ENCODE measurements around the gene CD93.

Gene CD93

DNA sequence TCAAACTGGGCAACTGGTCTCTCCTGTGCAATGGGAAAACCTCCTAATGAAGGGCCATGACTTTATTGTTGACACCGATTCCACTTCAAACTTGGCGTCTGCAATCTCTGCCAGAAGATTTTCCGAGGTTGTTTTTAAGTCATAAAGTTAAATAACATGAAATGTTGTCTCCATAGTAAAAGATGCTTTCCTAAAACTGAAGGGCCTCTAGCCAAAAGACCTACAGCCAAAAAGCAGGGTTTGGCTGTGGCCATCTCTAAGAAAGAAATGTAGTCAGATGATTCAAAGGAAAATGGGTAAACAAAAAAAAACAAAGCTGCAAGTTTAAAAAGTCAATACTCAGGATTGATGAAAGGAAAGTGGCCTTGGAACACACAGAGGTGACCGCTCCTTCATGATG is 14.1 kb downstream of the CD93 start:
- Histone ChIP-seq H2AK5ac (ENCODE audit: low read depth, low read length) (no peak overlapping the region), H3K23ac (ENCODE audit: low read depth, low read length, poor library complexity) (no peak overlapping the region), H3K9me3 (replicated peaks in 1 of 2; ENCODE audit: control insufficient read depth in 2 of 2, insufficient read depth in 1 of 2, low read depth in 1 of 2, low read length in 2 of 2) (no peaks in the 10 kb centered on the region), H3K27ac (replicated peaks; ENCODE audit: low read length) (no peak overlapping the region), H3K4me3 (ENCODE audit: low read length in 2 of 2) (no peak overlapping the region), H3K14ac (ENCODE audit: low read length) (no peak overlapping the region), H3K27me3 (ENCODE audit: control insufficient read depth in 3 of 3, insufficient read depth in 3 of 3, low read depth in 1 of 3, low read length in 3 of 3) (no peaks in the 10 kb centered on the region), H3K4ac (ENCODE audit: low read length) (no peak overlapping the region), H2BK120ac (ENCODE audit: low read depth, low read length) (no peak overlapping the region), H3K18ac (ENCODE audit: low read length) (no peak overlapping the region), H3K79me1 (ENCODE audit: low read depth, low read length) (no peaks in the 10 kb centered on the region), H4K8ac (ENCODE audit: low read depth, low read length) (no peak overlapping the region), H3K36me3 (replicated peaks in 1 of 2; ENCODE audit: control insufficient read depth in 2 of 2, insufficient read depth in 2 of 2, low read length in 2 of 2) (no peaks in the 10 kb centered on the region), H2AFZ (ENCODE audit: low read length) (no peak overlapping the region), H3K4me2 (ENCODE audit: insufficient read depth, low read length, poor library complexity, severe bottlenecking) (no peak overlapping the region), H2BK15ac (ENCODE audit: low read length) (no peak overlapping the region), H2BK12ac (ENCODE audit: low read length) (no peak overlapping the region), H2BK5ac (ENCODE audit: low read length) (no peak overlapping the region), H3K9ac (ENCODE audit: low read depth, low read length, poor library complexity) (no peak overlapping the region), H3K4me1 (ENCODE audit: control insufficient read depth in 2 of 2, insufficient read depth in 1 of 2, low read depth in 1 of 2, low read length in 2 of 2) (peaks cover 0 to 2% of the 10 kb centered on the region in 2 donors), H4K91ac (ENCODE audit: low read depth, low read length, poor library complexity) (no peak overlapping the region)
- WGBS, 2 donors (ENCODE audit: extremely low coverage in 2 of 2, insufficient read length in 2 of 2, insufficient replicate concordance in 1 of 2), result no CpG with 5 or more reads among the region's 4 CpGs
- no peak for DNase-seq (ENCODE audit: low spot score)

DNA sequence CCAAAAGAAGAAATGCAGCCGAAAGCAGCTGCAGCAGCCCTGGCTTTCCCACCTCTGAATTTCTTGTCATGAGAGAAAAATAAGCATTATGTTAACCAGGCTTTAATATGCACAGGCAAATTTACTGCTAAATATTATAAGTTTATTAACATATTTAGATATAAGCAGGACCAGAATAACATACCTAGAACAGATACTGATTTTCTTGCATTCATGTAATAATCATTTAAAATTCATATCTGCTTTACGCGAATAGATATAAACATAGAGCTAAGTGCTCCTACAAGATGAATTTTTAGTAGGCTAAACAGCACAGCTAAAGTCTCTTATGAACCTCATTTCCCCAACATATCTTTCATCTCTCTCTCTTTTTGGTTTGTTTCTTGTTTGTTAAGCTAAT is 14.7 kb downstream of the CD93 start:
- Histone ChIP-seq H3K14ac (ENCODE audit: low read length) (no peak overlapping the region), H3K27me3 (ENCODE audit: control insufficient read depth in 3 of 3, insufficient read depth in 3 of 3, low read depth in 1 of 3, low read length in 3 of 3) (no peaks in the 10 kb centered on the region), H3K4ac (ENCODE audit: low read length) (no peak overlapping the region), H2BK5ac (ENCODE audit: low read length) (no peak overlapping the region), H3K4me3 (ENCODE audit: low read length in 2 of 2) (no peak overlapping the region), H2BK120ac (ENCODE audit: low read depth, low read length) (no peak overlapping the region), H4K91ac (ENCODE audit: low read depth, low read length, poor library complexity) (no peak overlapping the region), H2BK15ac (ENCODE audit: low read length) (no peak overlapping the region), H2AFZ (ENCODE audit: low read length) (no peak overlapping the region), H4K8ac (ENCODE audit: low read depth, low read length) (no peak overlapping the region), H3K18ac (ENCODE audit: low read length) (no peak overlapping the region), H3K4me2 (ENCODE audit: insufficient read depth, low read length, poor library complexity, severe bottlenecking) (no peak overlapping the region), H2AK5ac (ENCODE audit: low read depth, low read length) (no peak overlapping the region), H3K79me1 (ENCODE audit: low read depth, low read length) (no peaks in the 10 kb centered on the region), H2BK12ac (ENCODE audit: low read length) (no peak overlapping the region), H3K9me3 (replicated peaks in 1 of 2; ENCODE audit: control insufficient read depth in 2 of 2, insufficient read depth in 1 of 2, low read depth in 1 of 2, low read length in 2 of 2) (no peaks in the 10 kb centered on the region), H3K9ac (ENCODE audit: low read depth, low read length, poor library complexity) (no peak overlapping the region), H3K4me1 (ENCODE audit: control insufficient read depth in 2 of 2, insufficient read depth in 1 of 2, low read depth in 1 of 2, low read length in 2 of 2) (no peaks in the 10 kb centered on the region), H3K27ac (replicated peaks; ENCODE audit: low read length) (no peak overlapping the region), H3K36me3 (replicated peaks in 1 of 2; ENCODE audit: control insufficient read depth in 2 of 2, insufficient read depth in 2 of 2, low read length in 2 of 2) (no peaks in the 10 kb centered on the region), H3K23ac (ENCODE audit: low read depth, low read length, poor library complexity) (no peak overlapping the region)
- no peak for DNase-seq (ENCODE audit: low spot score)
- no CpG with 5 or more reads among the region's 3 CpGs for WGBS, 2 donors (ENCODE audit: extremely low coverage in 2 of 2, insufficient read length in 2 of 2, insufficient replicate concordance in 1 of 2)

GRCh38 chr20:23069108-23069507 is 17.0 kb downstream of the CD93 start:
- H3K4me3 ChIP-seq (ENCODE audit: low read length in 2 of 2), result no peak overlapping the region

DNA sequence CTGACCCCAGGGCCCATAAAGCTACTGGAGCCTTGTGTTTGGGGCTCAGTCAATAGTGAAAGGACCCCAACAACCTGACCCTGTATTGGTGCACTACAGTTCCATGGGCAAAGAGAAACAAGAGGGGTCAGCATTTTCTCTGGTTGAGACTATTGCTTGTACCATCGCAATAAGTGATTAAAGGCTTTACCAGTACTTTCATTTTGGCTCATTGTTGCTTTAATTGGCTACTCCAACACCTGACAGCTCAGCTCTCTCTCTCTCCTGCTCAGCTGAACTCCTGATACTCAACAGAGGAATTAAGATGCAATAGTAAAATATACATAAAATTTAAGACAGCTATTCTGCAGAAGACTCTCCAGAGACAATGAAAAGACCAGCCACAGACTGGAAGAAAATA is 17.8 kb downstream of the CD93 start:
- Histone ChIP-seq H2AFZ (ENCODE audit: low read length) (no peak overlapping the region), H4K8ac (ENCODE audit: low read depth, low read length) (no peak overlapping the region), H2BK12ac (ENCODE audit: low read length) (no peak overlapping the region), H4K91ac (ENCODE audit: low read depth, low read length, poor library complexity) (no peak overlapping the region), H3K9ac (ENCODE audit: low read depth, low read length, poor library complexity) (no peak overlapping the region), H3K23ac (ENCODE audit: low read depth, low read length, poor library complexity) (no peak overlapping the region), H2AK5ac (ENCODE audit: low read depth, low read length) (no peak overlapping the region), H3K79me1 (ENCODE audit: low read depth, low read length) (no peaks in the 10 kb centered on the region), H3K9me3 (replicated peaks in 1 of 2; ENCODE audit: control insufficient read depth in 2 of 2, insufficient read depth in 1 of 2, low read depth in 1 of 2, low read length in 2 of 2) (no peaks in the 10 kb centered on the region), H3K27me3 (ENCODE audit: control insufficient read depth in 3 of 3, insufficient read depth in 3 of 3, low read depth in 1 of 3, low read length in 3 of 3) (no peaks in the 10 kb centered on the region), H2BK15ac (ENCODE audit: low read length) (no peak overlapping the region), H3K36me3 (replicated peaks in 1 of 2; ENCODE audit: control insufficient read depth in 2 of 2, insufficient read depth in 2 of 2, low read length in 2 of 2) (no peaks in the 10 kb centered on the region), H3K4me1 (ENCODE audit: control insufficient read depth in 2 of 2, insufficient read depth in 1 of 2, low read depth in 1 of 2, low read length in 2 of 2) (peaks cover 0 to 3% of the 10 kb centered on the region in 2 donors), H3K14ac (ENCODE audit: low read length) (no peak overlapping the region), H3K27ac (replicated peaks; ENCODE audit: low read length) (no peak overlapping the region), H3K4ac (ENCODE audit: low read length) (no peak overlapping the region), H3K18ac (ENCODE audit: low read length) (no peak overlapping the region), H2BK120ac (ENCODE audit: low read depth, low read length) (no peak overlapping the region), H3K4me2 (ENCODE audit: insufficient read depth, low read length, poor library complexity, severe bottlenecking) (no peak overlapping the region), H3K4me3 (ENCODE audit: low read length in 2 of 2) (no peak overlapping the region), H2BK5ac (ENCODE audit: low read length) (no peak overlapping the region)
- DNase-seq (ENCODE audit: low spot score), result no peak
- WGBS, 2 donors (ENCODE audit: extremely low coverage in 2 of 2, insufficient read length in 2 of 2, insufficient replicate concordance in 1 of 2), result no CpG with 5 or more reads among the region's 1 CpG

More at GRCh38 chr20:23069108-23069507, 17.0 kb downstream of the CD93 start:
- H3K4ac ChIP-seq (ENCODE audit: low read length), result no peak overlapping the region
- H2BK120ac ChIP-seq (ENCODE audit: low read depth, low read length), result no peak overlapping the region
- H3K4me2 ChIP-seq (ENCODE audit: insufficient read depth, low read length, poor library complexity, severe bottlenecking), result no peak overlapping the region
- no peak overlapping the region for H3K27ac ChIP-seq (replicated peaks; ENCODE audit: low read length)
- H3K18ac ChIP-seq (ENCODE audit: low read length), result no peak overlapping the region
- no peak overlapping the region for H4K91ac ChIP-seq (ENCODE audit: low read depth, low read length, poor library complexity)
- no peak overlapping the region for H2AFZ ChIP-seq (ENCODE audit: low read length)
- H2BK5ac ChIP-seq (ENCODE audit: low read length), result no peak overlapping the region
- H3K36me3 ChIP-seq (replicated peaks in 1 of 2; ENCODE audit: control insufficient read depth in 2 of 2, insufficient read depth in 2 of 2, low read length in 2 of 2), result no peaks in the 10 kb centered on the region
- no peak for DNase-seq (ENCODE audit: low spot score)
- no peak overlapping the region for H2BK12ac ChIP-seq (ENCODE audit: low read length)
- no peak overlapping the region for H3K23ac ChIP-seq (ENCODE audit: low read depth, low read length, poor library complexity)
- no peaks in the 10 kb centered on the region for H3K27me3 ChIP-seq (ENCODE audit: control insufficient read depth in 3 of 3, insufficient read depth in 3 of 3, low read depth in 1 of 3, low read length in 3 of 3)
- no peak overlapping the region for H2AK5ac ChIP-seq (ENCODE audit: low read depth, low read length)
- H3K4me1 ChIP-seq (ENCODE audit: control insufficient read depth in 2 of 2, insufficient read depth in 1 of 2, low read depth in 1 of 2, low read length in 2 of 2), result peaks cover 0 to 3% of the 10 kb centered on the region in 2 donors
- no peak overlapping the region for H4K8ac ChIP-seq (ENCODE audit: low read depth, low read length)
- no peak overlapping the region for H2BK15ac ChIP-seq (ENCODE audit: low read length)
- H3K79me1 ChIP-seq (ENCODE audit: low read depth, low read length), result no peaks in the 10 kb centered on the region
- no CpG with 5 or more reads among the region's 2 CpGs for WGBS, 2 donors (ENCODE audit: extremely low coverage in 2 of 2, insufficient read length in 2 of 2, insufficient replicate concordance in 1 of 2)
- H3K9me3 ChIP-seq (replicated peaks in 1 of 2; ENCODE audit: control insufficient read depth in 2 of 2, insufficient read depth in 1 of 2, low read depth in 1 of 2, low read length in 2 of 2), result no peaks in the 10 kb centered on the region
- no peak overlapping the region for H3K14ac ChIP-seq (ENCODE audit: low read length)
- H3K9ac ChIP-seq (ENCODE audit: low read depth, low read length, poor library complexity), result no peak overlapping the region

All from neuronal stem cell (in vitro differentiated cells).